ENCODE data around the gene SCAF8. TPM values are rescaled to one million over a fixed set of nuclear protein-coding genes. Genes with fewer than 3 reads are reported as not detected.
A peak's percentile ranks its signal among the peaks of the same experiment; 100 is the strongest.

SCAF8 gene
- total and polyA plus RNA-seq, 2 donors (not counting 1 experiment from before 2014, with no cell fraction given), result 25.7 to 75.2 TPM

- no peak for DNase-seq
- Histone ChIP-seq H3K27ac (ENCODE audit: low read length in 2 of 2) (no peak overlapping the region), H3K79me2 (ENCODE audit: control insufficient read depth, insufficient read depth, low read length) (peaks cover 30% of the 10 kb centered on the region), H3K4me1 (ENCODE audit: control insufficient read depth in 2 of 2, insufficient read depth in 2 of 2, low read length in 2 of 2) (no peaks in the 10 kb centered on the region), H3K36me3 (replicated peaks in 1 of 2; ENCODE audit: control extremely low read depth in 1 of 2, control insufficient read depth in 1 of 2, extremely low read depth in 1 of 2, insufficient read depth in 2 of 2, low read length in 1 of 2) (peaks cover 23 to 80% of the 10 kb centered on the region in 2 experiments), H3K27me3 (replicated peaks in 1 of 4; ENCODE audit: control extremely low read depth in 1 of 4, control insufficient read depth in 3 of 4, insufficient read depth in 4 of 4, low read length in 3 of 4) (no peaks in the 10 kb centered on the region), H3K4me3 (ENCODE audit: control extremely low read depth in 1 of 5, extremely low read depth in 1 of 5, insufficient read depth in 1 of 5, low read depth in 2 of 5, low read length in 4 of 5) (no peak overlapping the region), H3K9ac (ENCODE audit: low read length) (no peak overlapping the region), H2AFZ (ENCODE audit: insufficient read depth, low read depth, low read length, poor library complexity, severe bottlenecking) (no peak overlapping the region), H4K20me1 (ENCODE audit: control insufficient read depth, insufficient read depth, low read length, poor library complexity, severe bottlenecking) (peaks cover 12% of the 10 kb centered on the region), H3K9me3 (ENCODE audit: control extremely low read depth in 1 of 3, control insufficient read depth in 2 of 3, insufficient read depth in 1 of 3, low read length in 2 of 3) (no peaks in the 10 kb centered on the region), H3K4me2 (replicated peaks; ENCODE audit: low read depth, low read length, poor library complexity, severe bottlenecking) (no peak overlapping the region)
- Mint-ChIP-seq H3K4me1 (peaks cover 2% of the 10 kb centered on the region), H3K27ac (peak overlapping the region; percentile 2), H3K4me3 (no peak overlapping the region), H3K9me3 (ENCODE audit: insufficient read depth) (no peaks in the 10 kb centered on the region), H3K27me3 (no peaks in the 10 kb centered on the region)
- ATAC-seq (ENCODE audit: low read depth), result no peak
- ChIA-PET POLR2A (no interaction called here), CTCF (interaction anchor here (1.0 kb wide), 1 partner anchor 146 kb away, joined by 3 read pairs; no protein-coding TSS in a partner anchor)
- 100% methylated on average over 1 of the region's 2 CpGs for WGBS (ENCODE audit: insufficient coverage)
- intact Hi-C loops (cut with micrococcal nuclease), result no loop called here
- TF ChIP-seq CTCF (IDR thresholded peaks at IDR 0.05) (no peak), EZH2 (IDR thresholded peaks at IDR 0.05; ENCODE audit: borderline replicate concordance, insufficient read depth, low read depth, low read length, poor library complexity, severe bottlenecking) (no peak)
Measured at GRCh38 chr6:154821638-154822037, 88.4 kb downstream of the SCAF8 start.

GRCh38 chr6:154822947-154823558 is 89.8 kb downstream of the SCAF8 start:
- Histone ChIP-seq H3K4me2 (replicated peaks; ENCODE audit: low read depth, low read length, poor library complexity, severe bottlenecking) (no peak overlapping the region), H3K4me1 (ENCODE audit: control insufficient read depth in 2 of 2, insufficient read depth in 2 of 2, low read length in 2 of 2) (no peaks in the 10 kb centered on the region), H3K36me3 (replicated peaks in 1 of 2; ENCODE audit: control extremely low read depth in 1 of 2, control insufficient read depth in 1 of 2, extremely low read depth in 1 of 2, insufficient read depth in 2 of 2, low read length in 1 of 2) (peaks cover 22 to 79% of the 10 kb centered on the region in 2 experiments), H4K20me1 (ENCODE audit: control insufficient read depth, insufficient read depth, low read length, poor library complexity, severe bottlenecking) (peaks cover 12% of the 10 kb centered on the region), H3K27me3 (replicated peaks in 1 of 4; ENCODE audit: control extremely low read depth in 1 of 4, control insufficient read depth in 3 of 4, insufficient read depth in 4 of 4, low read length in 3 of 4) (no peaks in the 10 kb centered on the region), H3K9ac (ENCODE audit: low read length) (no peak overlapping the region), H2AFZ (ENCODE audit: insufficient read depth, low read depth, low read length, poor library complexity, severe bottlenecking) (no peak overlapping the region), H3K4me3 (ENCODE audit: control extremely low read depth in 1 of 5, extremely low read depth in 1 of 5, insufficient read depth in 1 of 5, low read depth in 2 of 5, low read length in 4 of 5) (no peak overlapping the region), H3K9me3 (ENCODE audit: control extremely low read depth in 1 of 3, control insufficient read depth in 2 of 3, insufficient read depth in 1 of 3, low read length in 2 of 3) (no peaks in the 10 kb centered on the region), H3K79me2 (ENCODE audit: control insufficient read depth, insufficient read depth, low read length) (peaks cover 30% of the 10 kb centered on the region), H3K27ac (ENCODE audit: low read length in 2 of 2) (peak overlapping the region in 1 of 2 donors; percentile 32)
- TF ChIP-seq EZH2 (IDR thresholded peaks at IDR 0.05; ENCODE audit: borderline replicate concordance, insufficient read depth, low read depth, low read length, poor library complexity, severe bottlenecking), result no peak
- no peak for TF ChIP-seq CTCF (IDR thresholded peaks at IDR 0.05)
- ChIA-PET CTCF (no interaction called here), POLR2A (no interaction called here)
- Mint-ChIP-seq H3K27me3 (no peaks in the 10 kb centered on the region), H3K9me3 (ENCODE audit: insufficient read depth) (no peaks in the 10 kb centered on the region), H3K4me3 (no peak overlapping the region), H3K27ac (no peak overlapping the region), H3K4me1 (peaks cover 2% of the 10 kb centered on the region)
- 100% methylated on average over 2 of the region's 2 CpGs for WGBS (ENCODE audit: insufficient coverage)
- intact Hi-C loops (cut with micrococcal nuclease), result no loop called here
- ATAC-seq (ENCODE audit: low read depth) (no peak), DNase-seq (no peak)
